HG03521 (cell line): ENCODE data around the gene PCDHB10.
"Not testable (repeated sequence)": the region's sequence is repeated elsewhere in the genome, so short reads cannot be mapped to it uniquely, and the experiment has no call there.

Experiments used
- ATAC-seq: cut with Tn5 transposase; IDR thresholded peaks from one replicate; pipeline ENCODE4 v1.9.1; 2021; ENCODE audit warnings: mild to moderate bottlenecking, moderate library complexity; ENCODE audit not compliant: unreplicated experiment

The PCDHB10 gene

DNA sequence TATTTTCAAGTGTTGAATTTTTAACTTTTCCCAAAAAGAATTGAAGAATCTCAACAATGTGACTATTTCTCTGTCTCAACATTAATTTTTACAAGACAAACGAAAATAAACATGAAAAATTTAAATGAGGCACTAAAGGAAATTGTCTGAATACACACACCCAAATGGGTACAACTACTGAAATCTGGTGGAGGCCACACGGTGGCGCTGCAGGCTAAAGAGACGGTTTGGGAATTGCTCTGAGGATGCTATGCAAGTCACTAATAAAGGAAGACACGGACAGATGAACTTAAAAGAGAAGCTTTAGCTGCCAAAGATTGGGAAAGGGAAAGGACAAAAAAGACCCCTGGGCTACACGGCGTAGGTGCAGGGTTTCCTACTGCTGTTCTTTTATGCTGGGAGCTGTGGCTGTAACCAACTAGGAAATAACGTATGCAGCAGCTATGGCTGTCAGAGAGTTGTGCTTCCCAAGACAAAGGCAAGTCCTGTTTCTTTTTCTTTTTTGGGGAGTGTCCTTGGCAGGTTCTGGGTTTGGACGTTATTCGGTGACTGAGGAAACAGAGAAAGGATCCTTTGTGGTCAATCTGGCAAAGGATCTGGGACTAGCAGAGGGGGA lies at the start of gene PCDHB10:
Gene PCDHB10 (plus strand): TSS at position 244 of the 616 bp plus-strand sequence. CDS start 200 bp downstream, at position 444.
- no peak for ATAC-seq

DNA sequence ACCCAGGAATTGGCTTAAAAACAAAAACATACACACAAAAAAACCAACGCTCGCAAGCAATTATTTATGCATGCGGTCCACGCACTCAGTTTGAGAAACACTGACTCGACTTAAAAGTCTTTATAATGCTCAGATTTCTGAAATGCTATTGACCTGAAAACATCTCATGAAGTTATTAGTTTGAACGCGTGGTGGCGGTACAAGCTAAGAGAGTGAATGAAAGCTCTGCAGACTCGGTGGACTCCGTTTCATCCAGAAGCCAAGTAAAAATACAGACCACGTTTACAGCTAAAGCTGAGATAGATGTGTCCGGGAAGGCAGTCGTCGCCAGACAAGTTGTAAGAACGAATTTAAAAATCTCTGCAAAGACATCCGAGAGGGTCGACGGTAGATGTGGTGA lies 42.3 kb upstream of the PCDHB10 start, which contains the start of gene PCDHB6:
Gene PCDHB6 (plus strand): TSS at position 246 of the 400 bp plus-strand sequence. CDS start 201 bp downstream, outside the sequence.
- ATAC-seq, result no peak

DNA sequence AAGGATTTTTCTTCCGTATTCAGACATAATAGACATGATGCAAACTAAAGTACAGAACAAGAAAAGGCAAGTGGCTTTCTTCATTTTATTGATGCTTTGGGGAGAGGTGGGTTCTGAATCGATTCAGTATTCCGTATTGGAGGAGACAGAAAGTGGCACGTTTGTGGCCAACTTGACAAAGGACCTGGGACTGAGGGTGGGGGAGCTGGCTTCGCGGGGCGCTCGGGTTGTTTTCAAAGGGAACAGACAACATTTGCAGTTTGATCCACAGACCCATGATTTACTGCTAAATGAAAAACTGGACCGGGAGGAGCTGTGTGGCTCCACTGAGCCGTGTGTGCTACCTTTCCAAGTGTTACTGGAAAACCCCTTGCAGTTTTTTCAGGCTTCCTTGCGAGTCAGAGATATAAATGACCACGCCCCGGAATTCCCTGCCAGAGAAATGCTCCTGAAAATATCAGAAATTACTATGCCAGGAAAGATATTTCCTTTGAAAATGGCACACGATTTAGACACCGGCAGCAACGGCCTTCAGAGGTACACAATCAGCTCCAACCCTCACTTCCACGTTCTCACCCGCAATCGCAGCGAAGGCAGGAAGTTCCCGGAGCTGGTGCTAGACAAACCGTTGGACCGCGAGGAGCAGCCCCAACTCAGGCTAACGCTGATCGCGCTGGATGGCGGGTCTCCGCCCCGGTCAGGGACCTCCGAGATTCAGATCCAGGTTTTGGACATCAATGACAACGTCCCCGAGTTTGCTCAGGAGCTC lies 41.7 kb upstream of the PCDHB10 start:
- no peak for ATAC-seq

DNA sequence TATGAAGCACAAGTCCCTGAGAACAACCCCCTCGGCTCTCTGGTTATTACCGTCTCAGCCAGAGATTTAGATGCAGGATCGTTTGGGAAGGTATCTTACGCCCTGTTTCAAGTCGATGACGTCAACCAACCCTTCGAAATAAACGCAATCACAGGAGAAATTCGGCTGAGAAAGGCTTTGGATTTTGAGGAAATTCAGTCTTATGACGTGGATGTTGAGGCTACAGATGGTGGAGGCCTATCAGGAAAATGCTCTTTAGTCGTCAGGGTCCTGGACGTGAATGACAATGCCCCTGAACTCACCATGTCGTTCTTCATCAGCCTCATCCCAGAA lies 41.2 kb upstream of the PCDHB10 start:
- ATAC-seq, result no peak

DNA sequence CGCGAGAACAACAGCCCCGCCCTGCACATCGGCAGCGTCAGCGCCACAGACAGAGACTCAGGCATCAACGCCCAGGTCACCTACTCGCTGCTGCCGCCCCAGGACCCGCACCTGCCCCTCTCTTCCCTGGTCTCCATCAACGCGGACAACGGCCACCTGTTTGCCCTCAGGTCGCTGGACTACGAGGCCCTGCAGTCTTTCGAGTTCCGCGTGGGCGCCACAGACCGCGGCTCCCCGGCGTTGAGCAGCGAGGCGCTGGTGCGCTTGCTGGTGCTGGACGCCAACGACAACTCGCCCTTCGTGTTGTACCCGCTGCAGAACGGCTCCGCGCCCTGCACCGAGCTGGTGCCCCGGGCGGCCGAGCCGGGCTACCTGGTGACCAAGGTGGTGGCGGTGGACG lies 40.5 kb upstream of the PCDHB10 start:
- not testable (repeated sequence) for ATAC-seq

DNA sequence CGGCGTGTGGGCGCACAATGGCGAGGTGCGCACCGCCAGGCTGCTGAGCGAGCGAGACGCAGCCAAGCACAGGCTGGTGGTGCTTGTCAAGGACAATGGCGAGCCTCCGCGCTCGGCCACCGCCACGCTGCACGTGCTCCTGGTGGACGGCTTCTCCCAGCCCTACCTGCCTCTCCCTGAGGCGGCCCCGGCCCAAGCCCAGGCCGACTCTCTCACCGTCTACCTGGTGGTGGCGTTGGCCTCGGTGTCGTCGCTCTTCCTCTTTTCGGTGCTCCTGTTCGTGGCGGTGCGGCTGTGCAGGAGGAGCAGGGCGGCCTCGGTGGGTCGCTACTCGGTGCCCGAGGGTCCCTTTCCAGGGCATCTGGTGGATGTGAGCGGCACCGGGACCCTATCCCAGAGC lies 40.1 kb upstream of the PCDHB10 start:
- ATAC-seq, result not testable (repeated sequence)

DNA sequence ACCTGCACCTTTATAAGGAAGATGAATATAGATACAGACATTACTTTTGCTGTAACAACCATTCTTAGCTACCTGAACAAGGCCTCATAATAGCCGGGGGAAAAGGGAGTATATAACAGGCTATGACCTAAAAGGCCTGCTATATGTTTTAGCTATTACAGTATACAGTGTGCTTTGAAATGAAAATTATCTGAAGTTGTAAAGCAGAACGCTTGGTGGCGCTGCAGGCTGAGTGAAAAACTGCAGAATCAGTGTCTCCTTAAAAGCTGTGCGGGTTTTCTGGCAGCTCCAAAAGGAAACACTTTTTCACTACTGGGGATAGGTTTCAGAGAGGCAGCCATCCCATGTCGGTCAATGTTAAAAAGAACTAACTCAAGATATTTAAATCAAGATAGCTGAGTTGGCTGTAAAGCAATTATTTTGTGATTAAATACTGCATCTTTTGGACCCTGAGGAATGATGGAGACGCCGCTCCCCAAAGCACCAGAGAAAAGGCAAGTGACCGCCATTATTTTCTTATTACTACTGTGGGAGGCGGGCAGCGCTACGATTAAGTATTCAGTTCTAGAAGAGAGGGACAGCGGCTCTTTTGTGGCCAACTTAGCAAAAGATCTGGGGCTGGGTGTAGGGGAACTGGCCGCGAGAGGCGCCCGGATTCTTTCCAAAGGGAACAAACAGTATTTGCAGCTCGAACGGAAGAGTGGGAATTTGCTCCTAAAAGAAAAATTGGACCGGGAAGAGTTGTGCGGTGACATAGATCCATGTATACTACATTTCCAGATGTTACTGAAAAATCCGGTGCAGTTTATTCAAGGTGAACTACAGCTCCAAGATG lies 36.4 kb upstream of the PCDHB10 start:
- ATAC-seq, result no peak

DNA sequence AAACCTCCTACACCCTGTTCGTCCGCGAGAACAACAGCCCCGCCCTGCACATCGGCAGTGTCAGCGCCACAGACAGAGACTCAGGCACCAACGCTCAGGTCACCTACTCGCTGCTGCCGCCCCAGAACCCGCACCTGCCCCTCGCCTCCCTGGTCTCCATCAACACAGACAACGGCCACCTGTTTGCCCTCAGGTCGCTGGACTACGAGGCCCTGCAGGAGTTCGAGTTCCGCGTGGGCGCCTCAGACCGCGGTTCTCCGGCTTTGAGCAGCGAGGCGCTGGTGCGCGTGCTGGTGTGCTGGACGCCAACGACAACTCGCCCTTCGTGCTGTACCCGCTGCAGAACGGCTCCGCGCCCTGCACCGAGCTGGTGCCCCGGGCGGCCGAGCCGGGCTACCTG lies 34.8 kb upstream of the PCDHB10 start:
- not testable (repeated sequence) for ATAC-seq

DNA sequence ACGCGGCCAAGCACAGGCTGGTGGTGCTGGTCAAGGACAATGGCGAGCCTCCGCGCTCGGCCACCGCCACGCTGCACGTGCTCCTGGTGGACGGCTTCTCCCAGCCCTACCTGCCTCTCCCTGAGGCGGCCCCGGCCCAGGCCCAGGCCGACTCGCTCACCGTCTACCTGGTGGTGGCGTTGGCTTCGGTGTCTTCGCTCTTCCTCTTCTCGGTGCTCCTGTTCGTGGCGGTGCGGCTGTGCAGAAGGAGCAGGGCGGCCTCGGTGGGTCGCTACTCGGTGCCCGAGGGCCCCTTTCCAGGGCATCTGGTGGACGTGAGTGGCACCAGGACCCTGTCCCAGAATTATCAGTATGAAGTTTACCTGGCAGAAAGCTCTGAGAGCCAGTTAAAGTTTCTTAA lies 34.3 kb upstream of the PCDHB10 start:
- not testable (repeated sequence) for ATAC-seq

DNA sequence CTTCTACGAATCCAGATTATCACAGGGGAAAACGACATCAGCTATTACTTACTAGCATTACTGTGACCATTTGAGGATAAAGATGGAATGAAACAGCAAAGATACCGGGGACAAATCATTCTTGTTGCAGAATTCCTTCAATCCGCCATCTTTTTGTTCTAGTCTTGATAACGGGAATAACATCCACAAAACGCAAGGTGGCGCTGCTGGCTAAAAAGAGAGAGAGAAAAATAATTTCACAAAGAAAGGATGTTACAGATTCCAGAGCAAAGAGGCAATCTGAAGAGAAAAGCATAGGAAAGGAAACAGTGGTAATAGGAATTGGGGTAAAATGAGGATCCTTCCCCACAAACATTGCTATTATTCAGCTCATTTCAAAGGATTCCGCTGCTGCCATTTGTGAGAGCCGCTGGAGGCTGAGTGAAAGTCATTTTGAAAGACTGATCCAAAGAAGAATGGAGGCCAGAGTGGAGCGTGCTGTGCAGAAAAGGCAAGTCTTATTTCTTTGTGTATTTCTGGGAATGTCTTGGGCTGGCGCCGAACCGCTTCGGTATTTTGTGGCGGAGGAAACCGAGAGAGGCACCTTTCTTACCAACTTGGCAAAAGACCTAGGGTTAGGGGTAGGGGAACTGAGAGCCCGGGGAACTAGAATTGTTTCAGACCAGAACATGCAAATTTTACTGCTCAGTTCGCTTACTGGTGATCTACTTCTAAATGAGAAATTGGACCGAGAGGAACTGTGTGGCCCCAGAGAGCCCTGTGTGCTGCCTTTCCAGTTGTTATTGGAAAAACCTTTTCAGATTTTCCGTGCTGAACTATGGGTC lies 19.6 kb upstream of the PCDHB10 start, which contains the start of gene PCDHB7:
Gene PCDHB7 (plus strand): TSS at position 264 of the 824 bp plus-strand sequence. CDS start 192 bp downstream, at position 456.
- ATAC-seq, result no peak

DNA sequence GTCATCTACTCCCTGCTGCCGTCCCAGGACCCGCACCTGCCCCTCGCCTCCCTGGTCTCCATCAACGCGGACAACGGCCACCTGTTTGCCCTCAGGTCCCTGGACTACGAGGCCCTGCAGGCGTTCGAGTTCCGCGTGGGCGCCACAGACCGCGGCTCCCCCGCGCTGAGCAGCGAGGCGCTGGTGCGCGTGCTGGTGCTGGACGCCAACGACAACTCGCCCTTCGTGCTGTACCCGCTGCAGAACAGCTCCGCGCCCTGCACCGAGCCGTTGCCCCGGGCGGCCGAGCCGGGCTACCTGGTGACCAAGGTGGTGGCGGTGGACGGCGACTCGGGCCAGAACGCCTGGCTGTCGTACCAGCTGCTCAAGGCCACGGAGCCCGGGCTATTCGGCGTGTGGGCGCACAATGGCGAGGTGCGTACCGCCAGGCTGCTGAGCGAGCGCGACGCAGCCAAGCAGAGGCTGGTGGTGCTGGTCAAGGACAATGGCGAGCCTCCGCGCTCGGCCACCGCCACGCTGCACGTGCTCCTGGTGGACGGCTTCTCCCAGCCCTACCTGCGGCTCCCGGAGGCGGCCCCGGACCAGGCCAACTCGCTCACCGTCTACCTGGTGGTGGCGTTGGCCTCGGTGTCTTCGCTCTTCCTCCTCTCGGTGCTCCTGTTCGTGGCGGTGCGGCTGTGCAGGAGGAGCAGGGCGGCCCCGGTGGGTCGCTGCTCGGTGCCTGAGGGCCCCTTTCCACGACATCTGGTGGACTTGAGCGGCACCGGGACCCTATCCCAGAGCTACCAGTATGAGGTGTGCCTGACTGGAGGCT lies 17.7 kb upstream of the PCDHB10 start:
- ATAC-seq, result not testable (repeated sequence)

DNA sequence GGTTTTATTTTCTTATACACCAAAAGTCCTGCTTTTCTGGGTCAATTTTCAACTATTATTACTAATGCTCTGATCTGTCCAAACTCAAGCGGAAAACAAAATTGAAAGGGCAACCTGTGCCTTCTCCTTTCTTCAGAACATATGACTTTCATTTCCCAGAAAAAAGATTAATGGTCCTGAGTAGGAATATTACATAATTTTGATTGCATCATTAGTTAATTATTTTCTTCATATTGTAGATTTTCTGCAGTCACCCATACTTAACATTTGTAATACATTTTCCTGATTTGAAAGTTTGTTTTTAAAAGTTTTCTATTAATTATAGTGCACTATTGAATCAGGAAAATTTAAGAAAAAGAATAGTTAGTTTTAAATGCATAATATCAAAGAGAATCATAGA lies 16.2 kb upstream of the PCDHB10 start:
- no peak for ATAC-seq

DNA sequence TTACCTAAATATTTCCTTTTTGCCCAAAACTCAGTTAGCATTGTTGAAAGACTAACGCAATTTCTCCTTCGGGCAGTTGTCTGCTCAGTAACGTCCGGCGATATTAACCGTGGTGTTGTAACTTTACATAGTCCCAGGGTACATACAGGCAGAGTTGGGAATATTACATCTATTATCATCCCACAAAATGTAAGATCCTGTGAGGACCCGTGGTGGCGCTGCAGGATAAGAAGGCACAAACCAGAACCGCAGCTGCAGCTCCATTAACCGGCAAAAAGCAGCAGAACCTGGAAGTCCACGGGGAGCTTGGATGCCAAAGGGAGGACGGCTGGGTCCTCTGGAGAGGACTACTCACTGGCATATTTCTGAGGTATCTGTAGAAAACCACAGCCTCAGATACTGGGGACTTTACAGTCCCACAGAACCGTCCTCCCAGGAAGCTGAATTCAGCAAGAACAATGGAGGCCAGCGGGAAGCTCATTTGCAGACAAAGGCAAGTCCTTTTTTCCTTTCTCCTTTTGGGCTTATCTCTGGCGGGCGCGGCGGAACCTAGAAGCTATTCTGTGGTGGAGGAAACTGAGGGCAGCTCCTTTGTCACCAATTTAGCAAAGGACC lies 14.5 kb upstream of the PCDHB10 start, which contains the start of gene PCDHB8:
Gene PCDHB8 (plus strand): TSS at position 214 of the 615 bp plus-strand sequence. CDS start 245 bp downstream, at position 459.
- ATAC-seq, result not testable (repeated sequence)

DNA sequence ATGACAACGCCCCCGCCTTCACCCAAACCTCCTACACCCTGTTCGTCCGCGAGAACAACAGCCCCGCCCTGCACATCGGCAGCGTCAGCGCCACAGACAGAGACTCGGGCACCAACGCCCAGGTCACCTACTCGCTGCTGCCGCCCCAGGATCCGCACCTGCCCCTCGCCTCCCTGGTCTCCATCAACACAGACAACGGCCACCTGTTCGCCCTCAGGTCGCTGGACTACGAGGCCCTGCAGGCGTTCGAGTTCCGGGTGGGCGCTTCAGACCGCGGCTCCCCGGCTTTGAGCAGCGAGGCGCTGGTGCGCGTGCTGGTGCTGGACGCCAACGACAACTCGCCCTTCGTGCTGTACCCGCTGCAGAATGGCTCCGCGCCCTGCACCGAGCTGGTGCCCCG lies 12.8 kb upstream of the PCDHB10 start:
- not testable (repeated sequence) for ATAC-seq

DNA sequence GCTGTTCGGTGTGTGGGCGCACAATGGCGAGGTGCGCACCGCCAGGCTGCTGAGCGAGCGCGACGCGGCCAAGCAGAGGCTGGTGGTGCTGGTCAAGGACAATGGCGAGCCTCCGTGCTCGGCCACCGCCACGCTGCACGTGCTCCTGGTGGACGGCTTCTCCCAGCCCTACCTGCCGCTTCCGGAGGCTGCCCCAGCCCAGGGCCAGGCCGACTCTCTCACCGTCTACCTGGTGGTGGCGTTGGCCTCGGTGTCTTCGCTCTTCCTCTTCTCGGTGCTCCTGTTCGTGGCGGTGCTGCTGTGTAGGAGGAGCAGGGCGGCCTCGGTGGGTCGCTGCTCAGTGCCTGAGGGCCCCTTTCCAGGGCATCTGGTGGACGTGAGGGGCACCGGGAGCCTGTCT lies 12.3 kb upstream of the PCDHB10 start:
- ATAC-seq, result not testable (repeated sequence)

DNA sequence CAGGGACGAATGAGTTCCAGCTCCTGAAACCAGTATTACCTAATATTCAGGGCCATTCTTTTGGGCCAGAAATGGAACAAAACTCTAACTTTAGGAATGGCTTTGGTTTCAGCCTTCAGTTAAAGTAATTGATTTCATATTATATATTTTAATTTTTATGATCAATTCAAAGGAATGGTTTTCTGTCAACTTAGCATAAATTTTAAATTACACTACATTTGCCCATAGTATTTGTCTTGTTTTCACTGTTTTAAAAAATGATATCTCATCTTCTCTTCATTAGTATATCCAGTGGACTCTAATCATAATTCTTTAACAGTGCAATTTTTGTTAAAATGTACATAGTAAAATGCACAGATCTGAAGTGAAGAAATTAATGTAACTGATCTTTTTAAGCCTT lies 11.8 kb upstream of the PCDHB10 start:
- no peak for ATAC-seq

DNA sequence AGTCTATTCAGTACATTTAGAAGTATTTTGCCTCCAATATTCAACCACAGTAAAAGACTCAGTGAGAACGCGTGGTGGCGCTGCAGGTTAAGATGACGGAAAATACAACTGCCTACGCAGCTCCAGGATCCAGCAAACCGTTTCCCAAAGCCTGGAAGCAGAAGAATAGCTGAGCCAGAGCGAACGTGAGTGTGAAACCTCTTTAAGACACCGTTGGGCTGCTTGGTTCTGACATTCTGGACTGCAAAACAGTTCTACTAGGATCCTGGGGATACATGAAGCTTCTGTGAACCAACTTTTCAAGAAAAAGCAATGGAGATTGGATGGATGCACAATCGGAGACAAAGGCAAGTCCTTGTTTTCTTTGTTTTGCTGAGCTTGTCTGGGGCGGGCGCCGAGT lies 9.9 kb upstream of the PCDHB10 start, which contains the start of gene PCDHB16:
Gene PCDHB16 (plus strand): TSS at position 140 of the 400 bp plus-strand sequence. CDS start 173 bp downstream, at position 313.
- ATAC-seq, result no peak

DNA sequence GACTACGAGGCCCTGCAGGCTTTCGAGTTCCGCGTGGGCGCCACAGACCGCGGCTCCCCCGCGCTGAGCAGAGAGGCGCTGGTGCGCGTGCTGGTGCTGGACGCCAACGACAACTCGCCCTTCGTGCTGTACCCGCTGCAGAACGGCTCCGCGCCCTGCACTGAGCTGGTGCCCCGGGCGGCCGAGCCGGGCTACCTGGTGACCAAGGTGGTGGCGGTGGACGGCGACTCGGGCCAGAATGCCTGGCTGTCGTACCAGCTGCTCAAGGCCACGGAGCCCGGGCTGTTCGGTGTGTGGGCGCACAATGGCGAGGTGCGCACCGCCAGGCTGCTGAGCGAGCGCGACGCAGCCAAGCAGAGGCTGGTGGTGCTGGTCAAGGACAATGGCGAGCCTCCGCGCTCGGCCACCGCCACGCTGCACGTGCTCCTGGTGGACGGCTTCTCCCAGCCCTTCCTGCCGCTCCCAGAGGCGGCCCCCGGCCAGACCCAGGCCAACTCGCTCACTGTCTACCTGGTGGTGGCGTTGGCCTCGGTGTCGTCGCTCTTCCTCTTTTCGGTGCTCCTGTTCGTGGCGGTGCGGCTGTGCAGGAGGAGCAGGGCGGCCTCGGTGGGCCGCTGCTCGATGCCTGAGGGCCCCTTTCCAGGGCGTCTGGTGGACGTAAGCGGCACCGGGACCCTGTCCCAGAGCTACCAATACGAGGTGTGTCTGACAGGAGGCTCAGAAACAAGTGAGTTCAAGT lies 7.9 kb upstream of the PCDHB10 start:
- ATAC-seq, result not testable (repeated sequence)
